Progenitor cell of endocrine pancreas (in vitro differentiated cells): ENCODE results near the gene AANAT. TPM values are rescaled to one million over a fixed set of nuclear protein-coding genes. Genes with fewer than 3 reads are reported as not detected.

Experiments
- DNase-seq: peaks from one replicate; pipeline ENCODE4 v3.0.0; 2021; ENCODE audit warnings: low spot score; ENCODE audit not compliant: unreplicated experiment
- H3K27ac Mint-ChIP-seq: 2 replicates; pipeline ENCODE4 v1.8.0; 2021; ENCODE audit warnings: mild to moderate bottlenecking, moderate library complexity, mixed read lengths
- H3K27me3 Mint-ChIP-seq: 2 replicates; pipeline ENCODE4 v1.8.0; 2021; ENCODE audit warnings: mixed read lengths
- H3K36me3 Mint-ChIP-seq: 2 replicates; pipeline ENCODE4 v1.8.0; 2022; ENCODE audit warnings: mixed read lengths; ENCODE audit not compliant: insufficient read depth
- H3K4me1 Mint-ChIP-seq: 2 replicates; pipeline ENCODE4 v1.8.0; 2021; ENCODE audit warnings: low read depth, mixed read lengths
- H3K4me3 Mint-ChIP-seq: 2 replicates; pipeline ENCODE4 v1.8.0; 2021; ENCODE audit warnings: low read depth, mild to moderate bottlenecking, moderate library complexity, mixed read lengths
- H3K9me3 Mint-ChIP-seq: 2 replicates; pipeline ENCODE4 v1.8.0; 2021; ENCODE audit warnings: low read depth, mixed read lengths
- CTCF ChIP-seq: fragments of 200-600 bp; sonication (generic); IDR thresholded peaks from one replicate; pipeline ENCODE4 v1.5.0; 2021; ENCODE audit warnings: antibody characterized with exemption, mild to moderate bottlenecking; ENCODE audit not compliant: unreplicated experiment
- total RNA-seq: library from RNA; stranded (reverse); gene quantifications from 2 replicates; pipeline ENCODE4 v1.2.1, GENCODE V29; 2021

Gene AANAT
- total RNA-seq, 1 donor from 2014 or later, result not detected

GRCh38 chr17:76432004-76432403 lies 35.4 kb upstream of the AANAT start:
- H3K27me3 Mint-ChIP-seq, result no peaks in the 10 kb centered on the region
- no peak for DNase-seq
- no peaks in the 10 kb centered on the region for H3K9me3 Mint-ChIP-seq
- H3K4me1 Mint-ChIP-seq, result peaks cover 12% of the 10 kb centered on the region
- H3K27ac Mint-ChIP-seq, result no peak overlapping the region
- TF ChIP-seq CTCF, result no peak
- H3K36me3 Mint-ChIP-seq, result peaks cover 4% of the 10 kb centered on the region
- no peak overlapping the region for H3K4me3 Mint-ChIP-seq

DNA sequence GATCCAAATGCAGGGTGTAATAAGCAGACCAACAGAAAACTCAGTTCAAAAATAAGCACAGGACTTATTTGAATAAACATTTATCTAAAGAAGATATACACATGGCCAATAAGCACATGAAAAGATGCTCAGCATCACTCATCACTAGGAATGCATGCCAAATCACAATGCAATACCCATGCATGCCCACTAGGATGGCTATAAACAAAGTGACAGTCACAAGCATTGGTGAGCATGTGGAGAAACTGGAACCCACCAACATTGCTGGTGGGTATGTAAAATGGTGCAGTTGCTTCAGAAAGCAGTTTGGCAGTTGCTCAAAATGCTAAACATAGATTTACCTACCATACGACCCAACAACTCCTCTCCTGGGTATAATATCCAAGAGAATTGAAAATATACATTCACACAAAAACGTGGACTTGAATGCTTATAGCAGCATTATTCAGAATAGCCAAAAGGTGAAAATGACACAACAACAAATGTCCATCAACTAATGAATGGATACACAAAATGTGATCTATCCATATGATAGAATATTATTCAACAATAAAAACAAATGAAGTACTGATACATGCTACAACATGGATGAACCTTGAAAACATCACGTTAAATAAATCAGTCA lies 34.6 kb upstream of the AANAT start:
- Mint-ChIP-seq H3K4me3 (no peak overlapping the region), H3K27me3 (no peaks in the 10 kb centered on the region), H3K36me3 (peaks cover 4% of the 10 kb centered on the region), H3K4me1 (peaks cover 12% of the 10 kb centered on the region), H3K9me3 (no peaks in the 10 kb centered on the region), H3K27ac (no peak overlapping the region)
- no peak for DNase-seq
- TF ChIP-seq CTCF, result peak; percentile 45

DNA sequence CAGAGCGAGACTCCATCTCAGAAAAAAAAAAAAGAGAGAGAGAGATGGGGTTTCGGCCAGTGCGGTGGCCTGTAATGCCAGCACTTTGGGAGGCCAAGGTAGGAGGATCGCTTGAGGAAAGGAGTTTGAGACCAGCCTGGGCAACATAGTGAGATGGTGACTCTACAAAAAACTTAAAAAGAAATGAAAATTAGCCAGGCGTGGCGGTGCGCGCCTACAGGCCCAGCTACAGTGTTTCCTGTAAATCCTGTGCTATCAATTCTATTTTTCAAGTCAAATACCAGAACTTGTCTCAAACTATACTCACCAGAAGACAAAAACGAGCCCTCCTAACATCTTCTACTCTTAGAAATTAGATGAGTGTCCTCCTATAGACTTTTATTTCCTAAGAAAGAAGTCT lies 33.7 kb upstream of the AANAT start:
- peaks cover 4% of the 10 kb centered on the region for H3K36me3 Mint-ChIP-seq
- H3K27ac Mint-ChIP-seq, result no peak overlapping the region
- no peaks in the 10 kb centered on the region for H3K9me3 Mint-ChIP-seq
- no peak overlapping the region for H3K4me3 Mint-ChIP-seq
- H3K27me3 Mint-ChIP-seq, result no peaks in the 10 kb centered on the region
- TF ChIP-seq CTCF, result no peak
- DNase-seq, result no peak
- peaks cover 12% of the 10 kb centered on the region for H3K4me1 Mint-ChIP-seq

- Mint-ChIP-seq H3K36me3 (peaks cover 5% of the 10 kb centered on the region), H3K27me3 (no peaks in the 10 kb centered on the region), H3K9me3 (no peaks in the 10 kb centered on the region), H3K27ac (no peak overlapping the region), H3K4me1 (peaks cover 11% of the 10 kb centered on the region), H3K4me3 (no peak overlapping the region)
- no peak for DNase-seq
- TF ChIP-seq CTCF, result no peak
These were observed 32.5 kb upstream of the AANAT start for GRCh38 chr17:76434870-76435269.

DNA sequence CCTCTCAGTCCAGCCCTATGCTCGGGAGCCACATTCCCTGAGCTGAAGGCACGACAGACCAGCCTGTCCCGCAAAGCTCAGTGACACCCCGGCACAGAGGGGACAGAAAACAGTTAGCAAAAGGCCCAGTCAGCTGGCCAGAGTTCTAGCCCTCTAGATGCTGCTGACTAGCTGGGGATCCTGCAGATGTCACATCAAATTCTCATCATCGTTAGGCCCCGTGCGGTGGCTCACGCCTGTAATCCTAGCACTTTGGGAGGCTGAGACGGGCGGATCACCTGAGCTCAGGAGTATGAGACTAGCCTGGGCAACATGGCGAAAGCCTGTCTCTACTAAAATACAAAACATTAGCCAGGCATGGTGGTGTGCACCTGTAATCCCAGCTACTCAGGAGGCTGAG lies 31.7 kb upstream of the AANAT start:
- DNase-seq, result no peak
- Mint-ChIP-seq H3K27ac (peak overlapping the region; percentile 31), H3K9me3 (no peaks in the 10 kb centered on the region), H3K4me3 (no peak overlapping the region), H3K27me3 (no peaks in the 10 kb centered on the region), H3K4me1 (peaks cover 4% of the 10 kb centered on the region), H3K36me3 (peaks cover 5% of the 10 kb centered on the region)
- TF ChIP-seq CTCF, result no peak
